Astrocyte (in vitro differentiated cells and primary cell): ENCODE results near the gene MLXIP.

ENCODE experiments used
- CTCF ChIP-seq: IDR thresholded peaks from 2 replicates; pipeline ENCODE4 v1.5.1; 2011; ENCODE audit warnings: low read depth, mild to moderate bottlenecking, inconsistent platforms, low read length, moderate library complexity; ENCODE audit not compliant: insufficient read depth
- EZH2 ChIP-seq: IDR thresholded peaks from 2 replicates; pipeline ENCODE4 v1.6.1; 2012; ENCODE audit warnings: mild to moderate bottlenecking, low read length, inconsistent platforms; ENCODE audit not compliant: insufficient read depth

GRCh38 chr12:122054842-122055520, 23.6 kb upstream of the MLXIP start:
- TF ChIP-seq CTCF (no peak), EZH2 (no peak)
